ENCODE measurements around the gene TRMT1L.

The TRMT1L gene

DNA sequence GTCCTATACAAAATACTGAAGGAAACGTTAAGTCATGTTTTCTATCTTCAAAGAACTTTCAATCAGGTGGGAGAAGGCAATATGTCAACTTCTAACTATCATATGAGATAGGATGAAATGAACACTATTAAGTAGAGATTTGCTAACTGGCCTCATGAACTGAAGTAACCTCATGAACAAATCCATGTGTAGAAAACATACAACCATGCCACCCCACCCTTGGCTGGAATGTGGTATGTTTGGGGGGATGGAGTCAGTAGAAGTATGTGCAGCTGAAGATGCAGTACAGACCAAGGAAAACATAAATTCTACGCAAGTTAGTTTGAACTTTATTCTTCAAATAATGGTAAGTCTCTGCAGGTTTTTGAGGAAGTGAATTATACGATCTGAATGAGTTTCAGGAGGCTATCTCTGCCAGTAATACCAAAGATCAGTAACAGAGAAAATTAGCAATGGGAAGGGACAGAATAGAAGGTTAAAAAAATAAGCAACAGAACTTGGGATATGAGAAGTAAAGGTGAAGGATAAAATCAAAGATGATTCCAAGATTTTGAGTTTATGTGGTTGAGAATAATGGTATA lies 4.5 kb downstream of the TRMT1L start:
- TF ChIP-seq, protein P1, sequence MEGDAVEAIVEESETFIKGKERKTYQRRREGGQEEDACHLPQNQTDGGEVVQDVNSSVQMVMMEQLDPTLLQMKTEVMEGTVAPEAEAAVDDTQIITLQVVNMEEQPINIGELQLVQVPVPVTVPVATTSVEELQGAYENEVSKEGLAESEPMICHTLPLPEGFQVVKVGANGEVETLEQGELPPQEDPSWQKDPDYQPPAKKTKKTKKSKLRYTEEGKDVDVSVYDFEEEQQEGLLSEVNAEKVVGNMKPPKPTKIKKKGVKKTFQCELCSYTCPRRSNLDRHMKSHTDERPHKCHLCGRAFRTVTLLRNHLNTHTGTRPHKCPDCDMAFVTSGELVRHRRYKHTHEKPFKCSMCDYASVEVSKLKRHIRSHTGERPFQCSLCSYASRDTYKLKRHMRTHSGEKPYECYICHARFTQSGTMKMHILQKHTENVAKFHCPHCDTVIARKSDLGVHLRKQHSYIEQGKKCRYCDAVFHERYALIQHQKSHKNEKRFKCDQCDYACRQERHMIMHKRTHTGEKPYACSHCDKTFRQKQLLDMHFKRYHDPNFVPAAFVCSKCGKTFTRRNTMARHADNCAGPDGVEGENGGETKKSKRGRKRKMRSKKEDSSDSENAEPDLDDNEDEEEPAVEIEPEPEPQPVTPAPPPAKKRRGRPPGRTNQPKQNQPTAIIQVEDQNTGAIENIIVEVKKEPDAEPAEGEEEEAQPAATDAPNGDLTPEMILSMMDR (IDR thresholded peaks at IDR 0.05; ENCODE audit: low read depth, low read length, missing control alignments), result no peak
- no peak for DNase-seq (ENCODE audit: extremely low read depth, low read depth)
- H3K4me3 ChIP-seq (replicated peaks; ENCODE audit: low read depth, low read length), result no peak overlapping the region

DNA sequence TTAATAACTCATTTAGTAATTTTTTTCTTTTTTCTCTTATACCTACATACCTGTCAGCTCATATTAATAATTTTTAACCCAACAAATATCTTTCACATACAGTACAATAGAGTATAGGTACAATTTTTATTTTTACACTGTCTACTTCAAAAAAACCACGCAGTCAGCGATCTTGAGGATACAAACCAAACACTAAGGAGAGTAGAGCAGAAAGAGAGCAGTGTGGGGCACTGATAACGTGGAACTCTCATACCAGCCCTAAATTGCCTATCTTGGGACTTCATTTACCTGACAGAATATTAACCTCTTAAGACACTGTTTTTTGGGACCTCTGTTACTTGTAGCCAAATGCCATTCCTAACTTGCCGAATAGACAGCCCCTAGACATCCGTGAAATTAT lies 5.5 kb downstream of the TRMT1L start:
- H3K4me3 ChIP-seq (replicated peaks; ENCODE audit: low read depth, low read length), result no peak overlapping the region
- DNase-seq (ENCODE audit: extremely low read depth, low read depth), result no peak
- TF ChIP-seq, protein P1 (IDR thresholded peaks at IDR 0.05; ENCODE audit: low read depth, low read length, missing control alignments), result no peak

DNA sequence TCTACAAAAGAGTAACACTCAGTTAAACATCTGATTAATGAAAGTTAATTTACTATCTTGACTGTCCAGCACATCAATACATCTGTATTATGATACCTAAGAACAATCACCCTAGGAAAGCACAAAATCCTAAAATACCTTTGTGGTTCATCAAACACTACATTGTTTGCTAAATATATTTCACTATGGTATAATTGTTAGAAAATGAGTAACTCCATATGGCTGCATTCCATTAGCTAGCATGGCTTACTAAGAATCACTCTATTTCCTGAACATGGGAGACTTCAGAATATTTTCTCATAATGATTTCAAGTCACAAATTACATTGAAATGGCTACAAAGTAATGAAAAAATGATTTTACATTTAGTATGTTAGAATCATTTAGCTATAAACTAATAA lies 12.5 kb downstream of the TRMT1L start:
- no peak for DNase-seq (ENCODE audit: extremely low read depth, low read depth)
- no peak overlapping the region for H3K4me3 ChIP-seq (replicated peaks; ENCODE audit: low read depth, low read length)
- TF ChIP-seq, protein P1 (IDR thresholded peaks at IDR 0.05; ENCODE audit: low read depth, low read length, missing control alignments), result no peak

DNA sequence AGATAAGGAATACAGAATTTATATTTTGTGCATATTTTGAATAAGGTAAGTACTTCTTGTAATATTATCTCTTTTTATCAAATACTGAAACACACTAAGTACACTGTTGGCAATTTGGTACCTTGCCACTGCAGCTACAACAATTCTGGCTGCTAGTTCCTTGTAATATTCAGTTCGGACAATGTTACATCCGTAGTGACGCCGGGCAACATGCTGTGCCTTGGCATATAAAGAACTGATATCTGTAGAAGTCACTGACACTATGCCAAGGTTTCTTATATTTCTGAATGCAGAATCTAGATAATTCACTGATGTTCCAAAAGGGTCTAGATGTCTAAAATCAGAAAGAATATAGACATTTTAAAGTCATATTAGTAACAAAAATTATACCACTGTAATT lies 17.5 kb downstream of the TRMT1L start:
- H3K4me3 ChIP-seq (replicated peaks; ENCODE audit: low read depth, low read length), result no peak overlapping the region
- no peak for DNase-seq (ENCODE audit: extremely low read depth, low read depth)
- TF ChIP-seq, protein P1 (IDR thresholded peaks at IDR 0.05; ENCODE audit: low read depth, low read length, missing control alignments), result no peak

DNA sequence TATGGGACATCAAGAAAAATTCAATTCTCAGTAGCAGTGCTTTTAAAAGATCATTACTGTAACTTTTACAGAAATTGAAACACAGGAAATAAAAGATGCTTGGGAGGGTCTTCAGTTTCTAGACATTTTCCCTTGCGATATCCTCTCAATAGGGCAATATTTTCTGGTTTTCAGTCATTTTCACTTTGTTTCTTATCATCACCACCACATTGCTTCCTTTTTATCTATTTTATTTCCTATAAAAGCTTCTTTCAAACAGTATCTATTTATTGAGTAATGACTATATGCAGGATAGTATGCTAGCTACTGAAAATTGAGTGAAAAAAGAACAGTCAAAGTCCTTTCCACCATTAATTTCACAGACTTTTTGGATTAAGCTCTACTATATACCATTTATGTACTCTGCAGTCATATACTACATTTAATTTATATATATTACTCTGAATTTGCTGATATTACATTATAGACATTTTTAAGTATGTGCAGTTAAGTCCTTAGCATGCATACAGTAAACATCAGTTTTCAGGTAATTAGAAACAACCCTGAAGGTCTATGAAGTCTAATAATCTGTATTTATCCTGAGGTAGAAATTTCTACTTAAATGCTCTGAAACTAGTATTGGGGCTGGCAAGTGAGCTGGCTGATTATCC lies 18.7 kb downstream of the TRMT1L start:
- no peak for DNase-seq (ENCODE audit: extremely low read depth, low read depth)
- no peak overlapping the region for H3K4me3 ChIP-seq (replicated peaks; ENCODE audit: low read depth, low read length)
- TF ChIP-seq, protein P1 (IDR thresholded peaks at IDR 0.05; ENCODE audit: low read depth, low read length, missing control alignments), result no peak

DNA sequence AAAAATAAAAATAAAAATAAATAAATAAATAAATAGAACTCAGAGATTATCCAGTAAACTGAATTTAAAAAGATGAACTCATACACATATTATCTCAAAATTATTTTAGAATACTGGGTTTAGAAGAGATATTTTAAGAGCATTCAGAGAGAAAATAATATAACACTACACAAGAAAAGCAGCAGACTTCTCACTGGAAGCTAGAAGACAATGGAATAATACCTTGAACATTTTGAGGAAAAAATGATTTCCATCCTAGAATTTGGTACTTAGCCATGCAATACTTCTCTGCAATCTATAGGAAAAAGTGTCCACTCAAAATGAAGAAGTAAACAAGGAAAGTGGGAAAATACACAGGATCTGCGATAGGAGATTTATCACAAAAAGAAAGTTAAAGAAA lies 24.2 kb downstream of the TRMT1L start:
- no peak overlapping the region for H3K4me3 ChIP-seq (replicated peaks; ENCODE audit: low read depth, low read length)
- TF ChIP-seq, protein P1 (IDR thresholded peaks at IDR 0.05; ENCODE audit: low read depth, low read length, missing control alignments), result no peak
- DNase-seq (ENCODE audit: extremely low read depth, low read depth), result no peak
